Liver (tissue), 9 donors: ENCODE measurements around the gene CORT. TPM values are rescaled to one million over a fixed set of nuclear protein-coding genes. Genes with fewer than 3 reads are reported as not detected.

Experiments used
- DNase-seq: peaks from one replicate; pipeline ENCODE4 v3.0.0-alpha.2; 2017; ENCODE audit warnings: low spot score
- H3K27ac ChIP-seq, 2 donors: one replicate each; pipeline ENCODE4 v1.7.0; 2013; ENCODE audit warnings: inconsistent platforms in 2 of 2, low read length in 2 of 2, control low read depth in 1 of 2, low read depth in 1 of 2, mild to moderate bottlenecking in 1 of 2
- H3K27me3 ChIP-seq, 4 donors: one replicate each; pipeline versions ENCODE4 v1.6.1 to v1.7.0; 2013; ENCODE audit warnings: low read length in 3 of 4, inconsistent platforms in 1 of 4, mild to moderate bottlenecking in 1 of 4, moderate library complexity in 1 of 4; ENCODE audit not compliant: control insufficient read depth in 4 of 4, insufficient read depth in 4 of 4
- H3K36me3 ChIP-seq, 4 donors: one replicate each; pipeline versions ENCODE4 v1.6.1 to v1.7.0; 2013; ENCODE audit warnings: low read length in 3 of 4, mild to moderate bottlenecking in 3 of 4, low read depth in 1 of 4, moderate library complexity in 1 of 4; ENCODE audit not compliant: control insufficient read depth in 4 of 4, insufficient read depth in 3 of 4
- H3K4me1 ChIP-seq, 4 donors: one replicate each; pipeline versions ENCODE4 v1.6.1 to v1.7.0; 2013; ENCODE audit warnings: low read length in 3 of 4, mild to moderate bottlenecking in 3 of 4, moderate library complexity in 1 of 4; ENCODE audit not compliant: control insufficient read depth in 4 of 4, insufficient read depth in 4 of 4
- H3K4me3 ChIP-seq, 3 donors: one replicate each; pipeline versions ENCODE4 v1.6.1 to v1.7.0; 2013; ENCODE audit warnings: low read length in 3 of 3, control low read depth in 1 of 3, low read depth in 1 of 3, mild to moderate bottlenecking in 1 of 3
- H3K9ac ChIP-seq, 2 donors: one replicate each; pipeline ENCODE4 v1.7.0; 2013; ENCODE audit warnings: low read length in 2 of 2, mild to moderate bottlenecking in 2 of 2, moderate library complexity in 2 of 2, control low read depth in 1 of 2, low read depth in 1 of 2
- H3K9me3 ChIP-seq, 4 donors: one replicate each; pipeline versions ENCODE4 v1.6.1 to v1.7.0; 2013; ENCODE audit warnings: low read length in 3 of 4; ENCODE audit not compliant: control insufficient read depth in 4 of 4
- CTCF ChIP-seq: fragments of 150-350 bp; IDR thresholded peaks from 2 replicates; pipeline ENCODE4 v1.5.1; 2017; ENCODE audit warnings: improper control_type of control experiment, low read depth, low read length; ENCODE audit not compliant: missing input control
- EGR1 ChIP-seq, 2 donors: IDR thresholded peaks; 2 replicates each; pipeline ENCODE4 v1.6.1; 2016 to 2018; ENCODE audit warnings: antibody characterized with exemption in 2 of 2, low read depth in 2 of 2
- FOXA1 ChIP-seq: IDR thresholded peaks from 2 replicates; pipeline ENCODE4 v1.6.1; 2016; ENCODE audit warnings: antibody characterized with exemption
- FOXA2 ChIP-seq: IDR thresholded peaks from 2 replicates; pipeline ENCODE4 v1.6.1; 2016; ENCODE audit warnings: antibody characterized with exemption
- GABPA ChIP-seq, 2 donors: IDR thresholded peaks in 1 of 2; conservative IDR thresholded peaks in 1 of 2; 2 replicates each; pipeline ENCODE4 v1.6.1; 2016; ENCODE audit warnings: antibody characterized with exemption in 2 of 2, mild to moderate bottlenecking in 1 of 2, moderate library complexity in 1 of 2
- HNF4A ChIP-seq, 2 donors: conservative IDR thresholded peaks; 2 replicates each; pipeline ENCODE4 v1.6.1; 2016; ENCODE audit warnings: antibody characterized with exemption in 2 of 2, mild to moderate bottlenecking in 2 of 2
- HNF4G ChIP-seq: IDR thresholded peaks from 2 replicates; pipeline ENCODE4 v1.6.1; 2016; ENCODE audit warnings: antibody characterized with exemption
- JUND ChIP-seq, 2 donors: IDR thresholded peaks; 2 replicates each; pipeline ENCODE4 v1.6.1; 2016; ENCODE audit warnings: antibody characterized with exemption in 2 of 2
- NR2F2 ChIP-seq: IDR thresholded peaks from 2 replicates; pipeline ENCODE4 v1.6.1; 2016; ENCODE audit warnings: antibody characterized with exemption
- RAD21 ChIP-seq, 2 donors: IDR thresholded peaks; 2 replicates each; pipeline ENCODE4 v1.6.1; 2016; ENCODE audit warnings: antibody characterized with exemption in 2 of 2, mild to moderate bottlenecking in 2 of 2
- RXRA ChIP-seq, 2 donors: IDR thresholded peaks; 2 replicates each; pipeline ENCODE4 v1.6.1; 2017 to 2018; ENCODE audit warnings: antibody characterized with exemption in 2 of 2, mild to moderate bottlenecking in 1 of 2
- TAF1 ChIP-seq: conservative IDR thresholded peaks from 2 replicates; pipeline ENCODE4 v1.6.1; 2016; ENCODE audit warnings: antibody characterized with exemption, mild to moderate bottlenecking
- YY1 ChIP-seq: IDR thresholded peaks from 2 replicates; pipeline ENCODE4 v1.6.1; 2016; ENCODE audit warnings: antibody characterized with exemption, mild to moderate bottlenecking
- ZBTB33 ChIP-seq: IDR thresholded peaks from 2 replicates; pipeline ENCODE4 v1.6.1; 2016; ENCODE audit warnings: antibody characterized with exemption
- WGBS: extraction: QIAGEN DNeasy Blood & Tissue Kit; methylation state at CpG from one replicate; pipeline ENCODE4 v1.1.7; 2013; 5-methylcytosine and 5-hydroxymethylcytosine counted together
- polyA plus RNA-seq, 2 donors: library from polyadenylated mRNA; stranded (reverse) in 1 of 2; unstranded in 1 of 2; fragments of 200-250 nt in 1 of 2; fragments of >200 nt in 1 of 2; fragmentation: Nextera tagmentation in 1 of 2; extraction: Ambion mirVana in 1 of 2; gene quantifications; one replicate each; pipeline versions ENCODE4 v1.2.1 to v1.2.3, GENCODE V29; 2013 to 2015
- total RNA-seq, 2 donors: library from RNA; depleted of rRNA; stranded (reverse); fragments of >200 nt; gene quantifications; one replicate each; pipeline ENCODE4 v1.2.3, GENCODE V29; 2014
- TF ChIP-seq, protein P1 (sequence below): IDR thresholded peaks from 2 replicates; pipeline ENCODE4 v1.6.1; 2016; ENCODE audit warnings: antibody characterized with exemption
- TF ChIP-seq, protein P2 (sequence below): IDR thresholded peaks from 2 replicates; pipeline ENCODE4 v1.6.1; 2016; ENCODE audit warnings: antibody characterized with exemption, mild to moderate bottlenecking
- TF ChIP-seq, protein P3 (sequence below): IDR thresholded peaks from 2 replicates; pipeline ENCODE4 v1.6.1; 2016; ENCODE audit warnings: antibody characterized with exemption
- donor health status: healthy.
- donor health status: healthy.
- donor health status: healthy.
- donor health status: healthy.
- donor health status: healthy.

Gene CORT
- total and polyA plus RNA-seq, 4 donors: 0.05 to 0.28 (median 0.13) TPM

GRCh38 chr1:10470043-10470442 is 20.2 kb downstream of the CORT start:
- no peak overlapping the region for H3K9ac ChIP-seq
- no peak for DNase-seq

DNA sequence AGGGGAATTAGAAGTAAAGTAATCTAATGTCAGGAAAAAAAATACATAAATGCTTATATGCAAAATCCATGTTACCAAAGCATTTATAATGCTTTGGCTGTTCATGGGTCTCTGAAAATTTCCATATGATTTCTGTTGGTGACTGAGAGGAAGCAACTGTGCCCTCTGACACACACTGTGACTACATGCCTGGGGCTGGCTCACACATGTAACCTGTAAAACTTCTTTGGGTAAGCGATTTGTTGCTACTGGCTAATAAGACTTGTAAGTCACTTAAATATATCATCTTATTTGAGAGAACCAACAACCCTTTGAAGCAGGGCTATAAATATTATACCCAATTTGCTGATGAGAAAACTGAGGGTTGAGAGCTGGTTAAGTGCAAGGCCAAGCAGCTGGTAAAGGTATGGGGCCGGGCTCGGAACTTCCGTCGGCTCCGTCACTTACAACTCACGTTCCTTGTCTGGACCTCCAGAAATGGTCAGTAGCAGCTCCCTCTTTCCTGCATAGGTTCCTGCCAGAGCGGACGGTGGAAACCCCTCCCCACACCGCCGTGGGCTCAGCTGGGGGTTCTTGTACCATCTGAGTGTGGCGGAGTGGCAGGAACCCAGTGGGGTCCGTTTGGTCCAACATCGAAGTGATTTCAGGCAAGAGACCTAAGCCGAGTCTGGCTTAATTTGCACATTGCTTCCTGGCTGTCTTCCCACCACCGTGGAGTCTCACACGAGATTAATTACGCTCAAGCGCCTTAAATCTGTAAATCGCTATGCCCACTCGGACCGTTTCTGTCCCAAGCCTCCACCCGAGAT is 21.8 kb downstream of the CORT start:
- Histone ChIP-seq H3K9ac (peak overlapping the region; percentile 20 to 65), H3K4me1 (peaks cover 3 to 35% (median 25%) of the 10 kb centered on the region in 4 donors), H3K27ac (peak overlapping the region; percentile 34 to 56), H3K36me3 (peaks cover 0 to 12% (median 4%) of the 10 kb centered on the region in 4 donors), H3K4me3 (peak overlapping the region; percentile 74 to 90 (median 75)), H3K27me3 (no peaks in the 10 kb centered on the region), H3K9me3 (no peaks in the 10 kb centered on the region)
- 9% methylated on average over 23 of the region's 23 CpGs for WGBS
- TF ChIP-seq CTCF: no peak
- TF ChIP-seq, protein P1, sequence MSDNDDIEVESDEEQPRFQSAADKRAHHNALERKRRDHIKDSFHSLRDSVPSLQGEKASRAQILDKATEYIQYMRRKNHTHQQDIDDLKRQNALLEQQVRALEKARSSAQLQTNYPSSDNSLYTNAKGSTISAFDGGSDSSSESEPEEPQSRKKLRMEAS: no peak
- TF ChIP-seq RAD21 (IDR thresholded peaks at IDR 0.05): no peak
- no peak for TF ChIP-seq ZBTB33
- TF ChIP-seq TAF1: no peak
- no peak for TF ChIP-seq FOXA1
- TF ChIP-seq EGR1 (IDR thresholded peaks at IDR 0.05; ENCODE audit: low read depth in 2 of 2): no peak
- TF ChIP-seq, protein P2, sequence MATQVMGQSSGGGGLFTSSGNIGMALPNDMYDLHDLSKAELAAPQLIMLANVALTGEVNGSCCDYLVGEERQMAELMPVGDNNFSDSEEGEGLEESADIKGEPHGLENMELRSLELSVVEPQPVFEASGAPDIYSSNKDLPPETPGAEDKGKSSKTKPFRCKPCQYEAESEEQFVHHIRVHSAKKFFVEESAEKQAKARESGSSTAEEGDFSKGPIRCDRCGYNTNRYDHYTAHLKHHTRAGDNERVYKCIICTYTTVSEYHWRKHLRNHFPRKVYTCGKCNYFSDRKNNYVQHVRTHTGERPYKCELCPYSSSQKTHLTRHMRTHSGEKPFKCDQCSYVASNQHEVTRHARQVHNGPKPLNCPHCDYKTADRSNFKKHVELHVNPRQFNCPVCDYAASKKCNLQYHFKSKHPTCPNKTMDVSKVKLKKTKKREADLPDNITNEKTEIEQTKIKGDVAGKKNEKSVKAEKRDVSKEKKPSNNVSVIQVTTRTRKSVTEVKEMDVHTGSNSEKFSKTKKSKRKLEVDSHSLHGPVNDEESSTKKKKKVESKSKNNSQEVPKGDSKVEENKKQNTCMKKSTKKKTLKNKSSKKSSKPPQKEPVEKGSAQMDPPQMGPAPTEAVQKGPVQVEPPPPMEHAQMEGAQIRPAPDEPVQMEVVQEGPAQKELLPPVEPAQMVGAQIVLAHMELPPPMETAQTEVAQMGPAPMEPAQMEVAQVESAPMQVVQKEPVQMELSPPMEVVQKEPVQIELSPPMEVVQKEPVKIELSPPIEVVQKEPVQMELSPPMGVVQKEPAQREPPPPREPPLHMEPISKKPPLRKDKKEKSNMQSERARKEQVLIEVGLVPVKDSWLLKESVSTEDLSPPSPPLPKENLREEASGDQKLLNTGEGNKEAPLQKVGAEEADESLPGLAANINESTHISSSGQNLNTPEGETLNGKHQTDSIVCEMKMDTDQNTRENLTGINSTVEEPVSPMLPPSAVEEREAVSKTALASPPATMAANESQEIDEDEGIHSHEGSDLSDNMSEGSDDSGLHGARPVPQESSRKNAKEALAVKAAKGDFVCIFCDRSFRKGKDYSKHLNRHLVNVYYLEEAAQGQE: no peak
- TF ChIP-seq FOXA2: no peak
- no peak for TF ChIP-seq NR2F2
- no peak for TF ChIP-seq RXRA (IDR thresholded peaks at IDR 0.05)
- no peak for TF ChIP-seq GABPA (IDR thresholded peaks at IDR 0.05 in 1 of 2, conservative IDR thresholded peaks at IDR 0.05 in 1 of 2)
- TF ChIP-seq HNF4A (conservative IDR thresholded peaks at IDR 0.05): no peak
- no peak for TF ChIP-seq YY1
- TF ChIP-seq HNF4G: no peak
- DNase-seq: no peak

More at GRCh38 chr1:10470043-10470442, 20.2 kb downstream of the CORT start:
- no peak overlapping the region for H3K27ac ChIP-seq
- H3K9me3 ChIP-seq: no peaks in the 10 kb centered on the region
- H3K4me1 ChIP-seq: peaks cover 0 to 21% (median 12%) of the 10 kb centered on the region in 4 donors
- H3K36me3 ChIP-seq: peaks cover 4 to 18% (median 13%) of the 10 kb centered on the region in 4 donors
- no peak overlapping the region for H3K4me3 ChIP-seq
- 98% methylated on average over 4 of the region's 4 CpGs for WGBS
- no peaks in the 10 kb centered on the region for H3K27me3 ChIP-seq
- TF ChIP-seq RXRA (IDR thresholded peaks at IDR 0.05) (no peak), JUND (IDR thresholded peaks at IDR 0.05) (no peak), HNF4A (conservative IDR thresholded peaks at IDR 0.05) (no peak), NR2F2 (no peak), FOXA1 (no peak), TAF1 (no peak), EGR1 (IDR thresholded peaks at IDR 0.05; ENCODE audit: low read depth in 2 of 2) (no peak), ZBTB33 (no peak), YY1 (no peak)
- TF ChIP-seq, protein P3, sequence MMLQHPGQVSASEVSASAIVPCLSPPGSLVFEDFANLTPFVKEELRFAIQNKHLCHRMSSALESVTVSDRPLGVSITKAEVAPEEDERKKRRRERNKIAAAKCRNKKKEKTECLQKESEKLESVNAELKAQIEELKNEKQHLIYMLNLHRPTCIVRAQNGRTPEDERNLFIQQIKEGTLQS: no peak
